ENCODE measurements around the gene SVIL.
"Not testable (repeated sequence)": the region's sequence is repeated elsewhere in the genome, so short reads cannot be mapped to it uniquely, and the experiment has no call there.

GRCh38 chr10:29515879-29516278, 118.9 kb downstream of the SVIL start:
- not testable (repeated sequence) for TF ChIP-seq POLR2A, CTCF, POLR2AphosphoS5 (IDR thresholded peaks at IDR 0.05)
